Right lobe of liver (tissue), 4 donors: ENCODE measurements around the gene GAB1.

Experiments used
- POLR2A ChIP-seq: fragments of 450-650 bp; IDR thresholded peaks from one replicate; pipeline ENCODE4 v1.6.1; 2017; ENCODE audit warnings: antibody characterized with exemption, mild to moderate bottlenecking
- TF ChIP-seq, protein P1 (sequence below), 4 donors: fragments of 200-600 bp in 3 of 4; fragments of 450-650 bp in 1 of 4; IDR thresholded peaks; one replicate each; pipeline versions ENCODE4 v1.5.1 to v1.8.0; 2016 to 2022; ENCODE audit warnings: antibody characterized with exemption in 4 of 4, mild to moderate bottlenecking in 2 of 4
- donor health status: DM: no; HTN: no; CAD: no.
- donor health status: DM: no; HTN: no; CAD: no.
- donor health status: DM: no; HTN: yes; CAD: no.

DNA sequence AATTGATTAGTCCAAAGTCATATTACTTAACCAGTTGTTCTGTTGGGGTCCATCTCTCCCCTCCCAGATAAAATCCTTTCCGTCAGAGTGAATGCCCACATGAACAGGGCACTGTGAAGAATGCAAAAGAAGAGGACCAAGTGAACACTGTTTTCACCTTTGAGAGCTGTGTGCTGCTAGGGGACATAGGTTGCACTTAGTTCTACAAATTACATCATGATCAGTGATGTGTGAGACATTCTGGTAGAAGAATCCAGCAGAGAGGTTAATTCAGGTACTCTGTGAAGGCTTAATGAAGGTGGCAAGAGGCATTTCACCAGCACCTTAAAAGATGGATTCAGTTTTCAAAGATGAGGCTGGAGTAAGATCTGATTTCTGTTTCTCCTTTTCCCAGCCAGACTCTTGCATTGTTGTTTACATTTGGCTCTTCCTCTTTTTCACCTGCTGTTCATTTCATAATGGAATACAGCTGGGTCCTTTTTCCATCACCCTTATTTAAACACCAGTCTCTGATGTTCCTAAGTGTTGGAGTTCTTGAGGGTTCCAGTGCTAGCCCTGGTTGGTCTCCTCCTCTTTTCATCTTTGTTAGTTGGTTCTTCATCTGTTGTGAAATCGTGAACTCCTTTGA, 10.9 kb downstream of the GAB1 start:
- TF ChIP-seq, protein P1, sequence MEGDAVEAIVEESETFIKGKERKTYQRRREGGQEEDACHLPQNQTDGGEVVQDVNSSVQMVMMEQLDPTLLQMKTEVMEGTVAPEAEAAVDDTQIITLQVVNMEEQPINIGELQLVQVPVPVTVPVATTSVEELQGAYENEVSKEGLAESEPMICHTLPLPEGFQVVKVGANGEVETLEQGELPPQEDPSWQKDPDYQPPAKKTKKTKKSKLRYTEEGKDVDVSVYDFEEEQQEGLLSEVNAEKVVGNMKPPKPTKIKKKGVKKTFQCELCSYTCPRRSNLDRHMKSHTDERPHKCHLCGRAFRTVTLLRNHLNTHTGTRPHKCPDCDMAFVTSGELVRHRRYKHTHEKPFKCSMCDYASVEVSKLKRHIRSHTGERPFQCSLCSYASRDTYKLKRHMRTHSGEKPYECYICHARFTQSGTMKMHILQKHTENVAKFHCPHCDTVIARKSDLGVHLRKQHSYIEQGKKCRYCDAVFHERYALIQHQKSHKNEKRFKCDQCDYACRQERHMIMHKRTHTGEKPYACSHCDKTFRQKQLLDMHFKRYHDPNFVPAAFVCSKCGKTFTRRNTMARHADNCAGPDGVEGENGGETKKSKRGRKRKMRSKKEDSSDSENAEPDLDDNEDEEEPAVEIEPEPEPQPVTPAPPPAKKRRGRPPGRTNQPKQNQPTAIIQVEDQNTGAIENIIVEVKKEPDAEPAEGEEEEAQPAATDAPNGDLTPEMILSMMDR (IDR thresholded peaks at IDR 0.05): no peak
- no peak for TF ChIP-seq POLR2A
